GM18870 (cell line): ENCODE measurements around the gene INTS13.
"Not testable (repeated sequence)": the region's sequence is repeated elsewhere in the genome, so short reads cannot be mapped to it uniquely, and the experiment has no call there.

Experiments used
- ATAC-seq: cut with Tn5 transposase; IDR thresholded peaks from one replicate; pipeline ENCODE4 v1.9.1; 2021; ENCODE audit warnings: moderate library complexity; ENCODE audit not compliant: unreplicated experiment

Gene INTS13, protein sequence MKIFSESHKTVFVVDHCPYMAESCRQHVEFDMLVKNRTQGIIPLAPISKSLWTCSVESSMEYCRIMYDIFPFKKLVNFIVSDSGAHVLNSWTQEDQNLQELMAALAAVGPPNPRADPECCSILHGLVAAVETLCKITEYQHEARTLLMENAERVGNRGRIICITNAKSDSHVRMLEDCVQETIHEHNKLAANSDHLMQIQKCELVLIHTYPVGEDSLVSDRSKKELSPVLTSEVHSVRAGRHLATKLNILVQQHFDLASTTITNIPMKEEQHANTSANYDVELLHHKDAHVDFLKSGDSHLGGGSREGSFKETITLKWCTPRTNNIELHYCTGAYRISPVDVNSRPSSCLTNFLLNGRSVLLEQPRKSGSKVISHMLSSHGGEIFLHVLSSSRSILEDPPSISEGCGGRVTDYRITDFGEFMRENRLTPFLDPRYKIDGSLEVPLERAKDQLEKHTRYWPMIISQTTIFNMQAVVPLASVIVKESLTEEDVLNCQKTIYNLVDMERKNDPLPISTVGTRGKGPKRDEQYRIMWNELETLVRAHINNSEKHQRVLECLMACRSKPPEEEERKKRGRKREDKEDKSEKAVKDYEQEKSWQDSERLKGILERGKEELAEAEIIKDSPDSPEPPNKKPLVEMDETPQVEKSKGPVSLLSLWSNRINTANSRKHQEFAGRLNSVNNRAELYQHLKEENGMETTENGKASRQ

DNA sequence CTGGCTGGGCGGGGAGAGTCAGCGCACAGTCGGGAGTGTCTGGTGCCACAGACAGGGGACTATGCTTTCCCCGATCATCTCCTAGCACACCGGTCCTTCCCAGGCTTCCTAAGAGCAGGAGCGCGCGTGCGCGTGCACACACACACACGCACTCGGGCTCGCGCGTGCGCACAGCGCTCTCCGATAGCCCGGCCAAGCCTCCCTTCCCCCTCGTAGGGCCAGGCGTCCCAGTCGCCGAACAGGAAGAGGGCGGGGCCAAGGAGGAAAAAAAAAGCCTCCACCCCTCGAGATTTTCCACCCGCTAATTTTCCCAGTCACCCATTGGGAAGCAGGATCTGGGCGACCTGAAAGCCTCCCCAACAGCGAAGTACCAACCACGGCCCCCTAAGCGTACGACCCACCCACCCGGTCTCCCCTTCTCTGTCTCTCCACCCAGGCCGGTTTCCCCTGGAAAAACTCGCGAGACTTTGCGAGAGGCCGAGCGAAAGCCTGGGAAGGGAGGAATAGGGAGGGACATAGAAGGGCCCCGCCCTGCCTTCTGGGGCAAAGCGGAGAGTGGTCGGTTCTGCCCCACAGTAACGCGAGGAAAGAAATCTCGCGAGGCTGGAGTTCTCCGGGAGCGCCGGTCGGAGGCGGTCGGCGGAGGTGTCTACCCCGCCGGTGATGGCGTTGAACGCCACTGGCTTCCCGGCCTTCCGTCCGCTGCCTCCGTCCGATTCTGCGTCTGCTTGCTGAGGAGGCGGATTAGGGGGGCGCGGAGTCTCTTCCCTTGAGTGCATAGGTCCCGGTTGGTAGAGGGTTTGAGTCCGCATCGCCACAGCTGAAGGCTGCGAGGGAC lies at the start of gene INTS13, which contains the start of gene FGFR1OP2:
Gene INTS13, minus strand, starts transcription at position 119 of the 838 bp plus-strand sequence. CDS start 1,178 bp downstream, outside the sequence.
Gene FGFR1OP2, plus strand, starts transcription at position 608 of the 838 bp plus-strand sequence. CDS start 15,689 bp downstream, outside the sequence.
- ATAC-seq = peak; percentile 67

DNA sequence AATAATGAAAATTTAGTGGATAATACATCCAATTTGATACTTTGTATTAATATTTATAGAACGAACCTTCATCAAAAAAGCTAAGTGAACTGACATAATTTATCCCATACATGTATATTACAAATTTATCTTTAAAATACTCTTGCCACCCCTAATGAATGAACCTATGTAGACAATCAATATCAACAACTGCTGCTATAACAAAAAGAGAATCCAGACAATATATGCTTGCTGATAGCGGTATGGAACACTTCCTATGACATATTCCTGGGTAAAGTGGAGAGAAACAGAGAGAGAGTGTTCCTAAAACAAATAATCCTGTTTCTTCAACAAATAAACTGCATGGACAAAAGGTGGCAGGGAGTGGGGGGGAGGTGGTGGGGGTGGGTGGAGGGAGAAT lies 45.1 kb upstream of the INTS13 start:
- ATAC-seq = no peak

DNA sequence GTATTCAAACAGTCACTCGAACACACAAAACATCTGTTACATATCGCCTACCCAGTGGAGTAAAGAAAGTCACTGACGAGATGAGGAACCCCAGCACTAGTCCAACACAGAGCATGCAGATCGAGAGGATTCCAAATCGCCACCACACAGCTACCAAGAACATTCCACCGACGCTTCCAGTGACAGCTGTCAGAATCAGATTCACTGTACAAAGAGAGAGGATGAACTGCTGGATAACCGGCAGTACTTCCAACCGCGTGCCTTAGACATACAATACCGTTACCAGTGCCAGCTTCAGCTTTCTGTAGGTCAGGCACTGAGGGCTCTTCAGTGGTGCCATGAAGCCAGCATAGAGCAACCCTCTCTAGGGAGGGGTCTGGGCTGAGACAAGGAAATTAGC lies 42.0 kb upstream of the INTS13 start:
- no peak for ATAC-seq

DNA sequence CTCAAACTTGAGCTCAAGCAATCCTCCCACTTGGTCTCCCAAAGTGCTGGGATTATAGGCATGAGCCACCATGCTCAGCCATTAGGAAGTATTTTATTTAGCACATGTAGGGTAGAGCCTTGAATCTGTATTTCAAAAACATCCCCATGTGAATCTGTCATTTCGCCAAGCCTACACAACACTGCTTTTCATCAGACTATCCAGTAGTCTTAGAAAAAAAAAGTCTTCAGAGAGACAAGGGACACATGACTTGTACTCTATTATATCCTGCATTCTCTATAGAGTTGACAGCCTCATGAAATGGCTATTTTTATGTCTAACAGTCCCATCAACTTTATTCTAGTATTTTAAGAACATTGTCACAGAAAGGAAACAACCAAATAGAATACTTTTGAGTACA lies 41.0 kb upstream of the INTS13 start:
- no peak for ATAC-seq

DNA sequence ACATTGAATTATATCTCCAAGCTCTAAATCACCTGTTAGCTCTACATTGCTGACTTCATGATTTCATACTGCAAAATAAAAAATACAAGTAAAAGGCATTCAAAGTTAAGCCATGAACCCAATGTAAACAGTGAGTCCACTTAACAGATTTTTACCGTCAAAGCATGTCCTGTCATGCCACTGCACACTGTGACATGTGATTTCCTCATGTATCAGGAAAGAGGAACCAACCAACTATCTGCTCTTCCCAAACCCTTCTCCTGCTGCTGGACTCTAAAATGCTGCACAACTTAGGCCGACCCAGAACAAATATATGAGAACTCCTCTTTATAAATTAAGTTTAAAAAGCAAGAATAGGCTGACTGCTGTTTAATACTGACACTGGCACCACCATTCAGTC lies 38.9 kb upstream of the INTS13 start:
- ATAC-seq = no peak

DNA sequence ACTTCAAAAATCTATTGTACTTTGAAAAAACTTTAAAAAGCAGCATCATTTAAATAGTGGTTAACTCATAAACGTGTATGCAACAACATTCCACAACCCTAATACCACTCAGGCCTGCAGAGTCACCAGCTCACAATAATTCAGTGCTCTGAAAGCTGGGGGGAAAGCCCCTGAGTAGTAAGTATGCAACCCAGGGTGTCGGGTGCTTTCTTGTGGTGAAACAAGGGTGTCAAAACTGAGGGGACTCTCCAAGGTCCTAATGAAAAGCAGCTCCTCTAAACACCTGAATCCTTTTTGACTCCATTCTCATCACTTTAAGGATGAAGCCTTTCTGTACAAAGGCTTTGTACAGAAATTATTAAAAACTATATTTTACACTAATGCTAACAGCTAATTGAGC lies 34.2 kb upstream of the INTS13 start:
- peak; percentile 84 for ATAC-seq

DNA sequence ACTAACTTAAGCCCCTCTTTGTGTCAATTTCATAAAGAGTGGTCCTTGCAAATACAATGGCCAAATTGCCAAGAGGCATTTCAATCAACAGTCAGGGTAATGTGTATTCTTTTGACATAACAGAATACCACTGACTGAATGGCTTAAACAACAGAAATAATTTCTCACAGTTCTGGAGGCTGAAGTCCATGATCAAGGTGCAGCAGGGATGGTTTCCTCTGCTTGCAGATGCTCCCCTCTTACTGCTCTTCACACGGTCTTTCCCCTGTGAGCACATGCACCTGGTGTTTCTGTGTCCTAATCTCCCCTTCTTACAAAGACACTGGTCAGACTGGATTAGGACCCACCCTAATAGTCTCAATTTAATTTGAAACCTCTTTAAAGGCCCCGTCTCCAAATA lies 32.4 kb upstream of the INTS13 start:
- ATAC-seq = no peak

DNA sequence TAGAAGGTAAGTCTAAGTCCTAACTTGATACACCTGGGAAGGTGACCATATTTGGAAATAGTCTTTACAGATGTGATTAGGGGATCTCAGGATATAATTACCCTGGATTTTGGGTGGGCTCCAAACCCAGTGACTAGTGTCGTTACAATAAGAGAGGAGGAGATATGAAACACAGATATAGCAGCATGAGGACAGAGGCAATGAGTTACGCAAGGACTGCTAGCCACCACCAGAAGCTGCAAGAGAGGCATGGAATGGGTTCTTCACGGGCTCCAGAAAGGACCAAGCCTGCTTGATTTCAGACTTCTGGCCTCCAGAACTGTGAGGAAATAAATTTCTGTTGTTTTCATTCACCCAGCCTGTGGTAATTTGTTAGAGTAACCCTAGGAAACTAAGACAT lies 29.1 kb upstream of the INTS13 start:
- no peak for ATAC-seq

DNA sequence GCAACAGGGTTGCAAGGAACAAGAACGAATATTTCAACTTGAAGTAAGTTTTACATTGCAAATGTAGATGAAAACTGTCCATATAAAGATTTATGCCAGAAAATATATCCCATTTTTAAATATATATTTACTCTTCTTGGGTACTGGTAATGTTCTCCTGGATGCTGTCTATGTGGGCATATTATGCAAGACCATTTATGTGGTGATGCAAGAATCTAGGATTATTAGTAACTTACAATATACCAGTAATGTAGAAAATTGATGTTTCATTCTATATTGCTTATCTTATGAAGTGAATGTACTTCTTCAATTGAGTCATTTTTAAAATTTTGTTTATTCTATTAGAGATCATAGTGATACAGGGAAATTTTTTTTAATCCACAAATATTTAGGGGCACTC lies 25.6 kb upstream of the INTS13 start:
- ATAC-seq = no peak

DNA sequence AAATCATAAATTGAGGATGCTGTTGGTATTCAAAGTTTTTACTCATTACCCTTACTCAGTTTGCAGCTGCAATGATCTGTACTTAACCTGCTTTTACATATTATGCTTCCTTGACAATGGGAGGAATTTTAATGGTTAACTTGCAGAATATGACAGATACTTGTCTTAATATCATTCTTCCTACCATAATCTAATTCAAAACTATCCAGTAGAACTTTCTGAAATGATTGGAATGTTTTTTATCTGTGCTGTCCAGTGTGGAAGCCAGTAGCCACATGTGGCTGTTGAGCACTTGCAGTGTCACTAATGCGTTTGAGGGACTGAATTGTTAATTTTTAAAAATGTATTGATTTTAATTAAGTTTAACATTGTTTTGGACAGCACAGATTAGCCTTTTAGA lies 24.0 kb upstream of the INTS13 start:
- ATAC-seq = no peak

DNA sequence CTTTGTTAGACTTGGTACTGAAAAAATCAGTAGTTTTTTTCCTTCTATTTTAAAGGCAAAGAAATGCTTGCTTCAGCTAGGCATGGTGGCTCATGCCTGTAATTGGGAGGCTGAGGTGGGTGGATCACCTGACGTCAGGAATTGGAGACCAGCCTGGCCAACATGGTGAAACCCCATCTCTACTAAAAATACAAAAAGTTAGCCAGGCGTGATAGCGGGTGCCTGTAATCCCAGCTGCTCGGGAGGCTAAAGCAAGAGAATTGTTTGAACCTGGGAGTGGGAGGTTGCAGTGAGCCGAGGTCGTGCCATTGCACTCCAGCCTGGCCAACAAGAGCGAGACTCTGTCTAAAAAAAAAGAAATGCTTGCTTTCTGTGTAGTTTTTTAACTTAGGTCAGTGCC lies 23.6 kb upstream of the INTS13 start:
- not testable (repeated sequence) for ATAC-seq

DNA sequence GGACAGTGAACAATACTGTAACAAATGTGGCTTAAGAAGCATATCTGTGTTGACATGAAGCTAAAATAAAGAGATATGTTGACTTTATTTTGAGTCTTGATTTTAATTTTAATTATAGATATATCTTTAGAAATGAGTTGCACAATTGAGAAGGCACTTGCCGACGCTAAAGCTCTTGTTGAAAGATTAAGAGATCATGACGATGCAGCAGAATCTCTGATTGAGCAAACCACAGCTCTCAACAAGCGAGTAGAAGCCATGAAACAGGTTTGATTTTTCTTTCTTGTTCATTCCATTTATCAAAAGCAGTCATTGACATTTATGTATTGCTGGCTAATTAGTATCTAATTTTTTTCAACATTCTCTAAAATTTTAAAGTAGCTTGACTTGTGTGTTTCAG lies 16.2 kb upstream of the INTS13 start:
- no peak for ATAC-seq

DNA sequence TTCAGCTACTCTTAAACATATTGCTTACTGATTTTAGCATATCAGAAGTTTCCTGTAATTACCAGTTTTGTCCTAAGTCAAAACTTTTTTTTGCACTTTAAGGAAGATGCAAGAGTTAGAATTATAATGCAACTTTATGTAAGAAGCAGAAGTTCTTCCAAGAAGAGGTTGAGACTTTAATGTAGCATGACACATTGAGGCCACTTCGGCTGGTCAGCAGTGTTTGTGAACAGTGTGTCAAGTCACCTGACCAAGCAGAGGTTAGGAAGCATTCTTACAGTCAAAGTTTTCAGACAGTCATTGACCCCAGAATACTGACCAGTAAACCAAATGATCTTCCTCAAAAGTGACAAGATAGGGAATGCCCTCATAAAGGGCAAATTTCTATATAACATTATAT lies 15.7 kb upstream of the INTS13 start:
- ATAC-seq = no peak

DNA sequence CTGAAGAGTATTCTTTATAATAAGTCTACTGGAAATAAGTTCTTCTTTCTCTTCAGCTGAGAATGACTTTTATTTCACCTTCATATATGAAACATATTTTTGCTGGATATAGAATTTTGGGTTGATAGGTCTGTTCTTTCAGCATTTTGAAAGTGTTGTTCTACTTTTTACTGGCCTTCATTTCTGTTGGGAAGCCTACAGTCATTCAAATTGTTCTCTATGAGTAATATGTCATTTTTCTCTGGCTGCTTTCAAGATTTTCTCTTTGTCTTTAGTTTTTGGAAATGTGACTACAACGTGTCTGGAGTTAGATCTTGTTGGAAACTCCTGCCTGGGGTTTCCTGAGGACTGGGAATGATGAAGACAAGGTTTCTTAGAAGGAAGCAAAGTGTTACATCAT lies 10.5 kb upstream of the INTS13 start:
- no peak for ATAC-seq

DNA sequence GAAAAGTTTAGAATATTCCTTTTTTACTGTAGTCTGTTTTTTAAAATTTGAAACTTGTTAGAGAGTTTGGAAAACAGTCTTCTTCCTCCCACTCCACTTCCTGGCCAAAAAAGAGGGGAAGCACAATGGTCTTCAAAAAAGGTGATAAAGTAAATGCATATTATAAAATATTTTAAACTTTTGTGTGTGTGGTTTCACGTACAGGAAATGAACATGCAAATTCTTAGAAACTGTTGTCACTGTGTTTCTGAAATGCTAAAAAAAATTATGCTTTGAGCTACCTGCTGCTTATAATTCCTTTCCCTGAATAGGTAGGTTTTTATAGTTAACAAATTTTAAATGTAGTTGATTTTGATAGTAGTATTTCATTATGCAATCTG lies 3.4 kb upstream of the INTS13 start:
- ATAC-seq = no peak

DNA sequence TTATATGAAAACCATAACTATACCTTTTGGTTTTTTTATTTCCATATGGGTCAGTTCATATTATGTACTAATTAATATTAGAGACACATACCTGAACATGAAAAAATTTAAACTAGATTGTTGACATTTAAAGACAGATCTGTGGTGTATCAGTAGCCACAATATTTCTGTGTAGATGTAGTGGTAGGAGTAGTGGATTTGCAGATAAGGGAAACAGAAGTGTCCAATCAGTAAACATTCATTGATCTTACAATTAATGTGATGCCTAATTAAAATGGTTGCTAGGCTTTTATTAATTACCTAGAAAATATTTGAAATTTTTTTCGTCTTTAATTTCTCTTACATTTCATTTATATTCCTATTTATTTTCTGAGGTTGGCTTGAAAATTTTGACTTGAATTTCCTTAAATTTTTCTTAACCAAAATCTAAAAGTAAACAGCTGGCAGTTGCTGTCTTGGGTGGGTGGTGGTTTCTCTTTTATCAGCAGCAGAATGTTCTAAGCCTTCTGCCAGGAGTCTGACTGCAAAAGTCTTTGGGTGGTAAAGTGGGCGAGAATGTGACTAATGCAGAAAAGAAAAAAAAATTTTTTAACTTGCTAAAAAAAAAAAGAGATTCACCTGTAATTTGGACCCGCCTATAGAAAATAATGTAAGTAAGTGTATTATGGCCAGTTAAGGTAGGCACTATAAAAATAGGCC lies 2.9 kb upstream of the INTS13 start:
- no peak for ATAC-seq

DNA sequence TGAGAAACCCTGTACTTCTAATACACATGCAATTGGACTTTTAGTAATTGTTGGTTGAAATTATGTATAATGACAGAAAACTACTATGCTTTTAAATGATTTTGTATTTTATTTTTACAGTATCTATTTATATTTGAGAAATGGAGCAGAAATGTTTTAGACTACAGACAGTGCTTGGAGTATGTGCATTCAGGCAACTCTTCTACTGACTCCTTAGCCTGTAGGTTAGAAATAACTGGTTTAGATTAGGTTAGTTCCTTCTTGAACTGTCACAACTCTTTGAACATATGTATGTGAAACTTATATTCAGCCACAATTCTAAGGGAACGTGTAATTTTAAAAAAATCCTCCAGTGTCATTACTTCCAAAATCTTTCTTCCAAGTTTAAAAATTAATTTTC lies 2.2 kb upstream of the INTS13 start:
- ATAC-seq = no peak

DNA sequence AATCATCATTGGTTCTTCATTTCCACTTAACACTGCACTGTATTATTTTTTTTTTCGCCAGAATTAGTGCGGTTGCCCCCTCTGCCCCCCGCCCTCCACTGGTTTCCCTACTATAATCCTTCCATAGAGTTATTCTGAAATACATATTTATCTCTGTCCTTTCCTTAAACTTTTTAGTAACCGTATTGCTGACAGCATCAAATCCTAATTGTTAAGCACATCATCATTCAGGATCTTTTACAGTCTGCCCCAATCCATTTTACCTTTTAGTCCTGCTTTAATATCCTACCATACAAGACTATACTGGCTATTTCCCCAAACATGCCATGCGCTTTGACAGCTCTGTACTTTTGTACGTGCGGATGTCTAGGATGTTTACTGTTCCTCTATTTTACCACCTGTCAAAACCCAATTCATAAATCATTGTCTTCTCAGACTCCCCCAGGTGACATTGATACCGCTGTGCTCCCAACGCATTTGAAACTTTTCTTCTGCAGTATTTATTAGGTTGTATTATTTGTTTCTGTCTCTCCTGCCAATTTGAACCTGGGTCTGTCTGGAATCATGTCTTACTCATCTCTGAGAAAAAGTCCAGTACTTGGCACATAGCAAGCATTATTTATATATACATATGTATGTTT lies 1.5 kb upstream of the INTS13 start:
- ATAC-seq = no peak

DNA sequence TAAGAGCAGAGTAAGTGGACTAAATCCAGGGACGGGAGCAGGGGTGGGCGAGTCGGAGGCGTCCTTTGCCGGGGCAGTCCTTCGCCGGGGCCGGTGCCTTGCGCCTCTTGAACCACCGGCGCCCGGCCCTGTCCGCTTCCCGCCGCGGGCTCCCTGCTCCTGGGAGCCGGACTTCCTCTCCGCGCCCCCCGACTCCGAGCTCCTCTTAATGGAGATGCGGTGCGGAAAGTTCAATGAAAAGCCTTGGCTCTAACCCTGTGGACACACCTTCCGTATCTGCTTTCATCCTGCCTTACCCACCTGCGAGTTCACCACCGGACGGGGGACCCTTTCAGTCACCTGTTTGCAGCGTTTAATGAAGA lies 901 bp upstream of the INTS13 start:
- ATAC-seq = no peak

DNA sequence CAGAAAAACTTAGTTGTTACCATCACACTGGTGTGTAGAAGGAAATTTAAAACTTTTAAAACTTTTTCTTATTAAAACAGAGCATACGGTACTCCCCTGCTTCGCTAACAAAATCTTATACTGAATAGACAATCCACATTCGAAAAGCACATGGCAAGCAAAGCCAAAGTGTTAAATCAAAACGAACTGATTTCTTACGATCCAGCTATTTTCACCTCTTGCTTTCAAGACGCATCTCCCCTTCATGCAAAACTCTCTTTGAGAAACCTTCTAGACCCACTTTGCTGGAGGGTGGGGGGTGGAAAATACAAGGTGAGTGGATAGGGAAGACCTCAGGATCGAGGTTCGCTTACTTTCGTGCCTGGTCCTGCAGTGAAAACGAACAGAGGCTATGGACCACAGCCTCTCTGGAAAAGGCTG lies 328 bp downstream of the INTS13 start:
- ATAC-seq = no peak
